Heart left ventricle (tissue), 13 donors: Measurements from ENCODE around the gene MTREX.

Experiments used
- POLR2A ChIP-seq, 2 donors: fragments of 450-650 bp; IDR thresholded peaks; one replicate each; pipeline ENCODE4 v1.6.1; 2017; ENCODE audit warnings: antibody characterized with exemption in 2 of 2, mild to moderate bottlenecking in 2 of 2, moderate library complexity in 2 of 2
- TF ChIP-seq, protein P1 (sequence below), 12 donors: fragments of 200-600 bp; sonication (generic) in 4 of 12; IDR thresholded peaks; one replicate each; pipeline versions ENCODE4 v1.5.0 to v1.8.0; 2018 to 2022; ENCODE audit warnings: antibody characterized with exemption in 12 of 12, mild to moderate bottlenecking in 5 of 12
- donor health status: ischemic (EF 13 %, LVEDD 7.1; RV severe dilation, severe dysfunction).
- donor health status: DM: no; HTN: yes; CAD: no.
- donor health status: DM: no; HTN: no; CAD: no.
- donor health status: ischemic (EF 25% LVEDD 6.9; RV normal size, moderate dysfunction).
- donor health status: ischemic (EF 25% LVEDD 5.7; RV mildly dilated, moderate dysfunction).
- donor health status: ischemic (EF 35%, LVEDD 5.7; RV mildly dilated, moderate dysfunction).
- donor health status: nonischemic (EF 11% LVEDD 7.7; RV severe dilation, severe dysfunction).
- donor health status: DM: yes; HTN: yes; CAD: no.
- donor health status: PGD.
- donor health status: ischemic (EF 29% LVEDD 5.4; RV normal size, mild dysfunction).
- donor health status: nonischemic (EF 23%, LVEDD 6.1; RV moderate dilation, normal function).

DNA sequence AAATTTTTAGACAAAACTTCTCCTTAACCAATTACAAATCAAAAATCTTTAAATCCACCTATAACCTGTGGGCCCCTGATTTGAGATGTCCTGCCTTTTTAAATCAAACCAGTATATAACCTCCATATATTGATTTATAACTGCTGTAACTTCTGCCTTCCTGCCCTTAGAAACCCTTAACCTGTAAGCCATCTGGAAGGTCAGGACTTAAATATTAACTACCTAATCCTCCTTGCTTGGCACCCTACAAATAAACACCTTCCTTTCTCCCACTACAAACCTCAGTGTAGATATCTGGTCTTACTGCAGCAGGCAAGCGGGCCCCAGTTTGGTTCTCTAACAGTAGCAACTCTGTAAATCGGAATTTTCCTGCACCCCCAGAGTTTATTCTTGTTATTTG, 83.9 kb downstream of the MTREX start:
- no peak for TF ChIP-seq POLR2A (IDR thresholded peaks at IDR 0.05)
- TF ChIP-seq, protein P1, sequence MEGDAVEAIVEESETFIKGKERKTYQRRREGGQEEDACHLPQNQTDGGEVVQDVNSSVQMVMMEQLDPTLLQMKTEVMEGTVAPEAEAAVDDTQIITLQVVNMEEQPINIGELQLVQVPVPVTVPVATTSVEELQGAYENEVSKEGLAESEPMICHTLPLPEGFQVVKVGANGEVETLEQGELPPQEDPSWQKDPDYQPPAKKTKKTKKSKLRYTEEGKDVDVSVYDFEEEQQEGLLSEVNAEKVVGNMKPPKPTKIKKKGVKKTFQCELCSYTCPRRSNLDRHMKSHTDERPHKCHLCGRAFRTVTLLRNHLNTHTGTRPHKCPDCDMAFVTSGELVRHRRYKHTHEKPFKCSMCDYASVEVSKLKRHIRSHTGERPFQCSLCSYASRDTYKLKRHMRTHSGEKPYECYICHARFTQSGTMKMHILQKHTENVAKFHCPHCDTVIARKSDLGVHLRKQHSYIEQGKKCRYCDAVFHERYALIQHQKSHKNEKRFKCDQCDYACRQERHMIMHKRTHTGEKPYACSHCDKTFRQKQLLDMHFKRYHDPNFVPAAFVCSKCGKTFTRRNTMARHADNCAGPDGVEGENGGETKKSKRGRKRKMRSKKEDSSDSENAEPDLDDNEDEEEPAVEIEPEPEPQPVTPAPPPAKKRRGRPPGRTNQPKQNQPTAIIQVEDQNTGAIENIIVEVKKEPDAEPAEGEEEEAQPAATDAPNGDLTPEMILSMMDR (IDR thresholded peaks at IDR 0.05) = no peak
